CD4-positive, alpha-beta T cell treated with Interleukin-17A for 4 hours (primary cell): Measurements from ENCODE around the gene GIMAP6.
"Not testable (repeated sequence)": the region's sequence is repeated elsewhere in the genome, so short reads cannot be mapped to it uniquely, and the experiment has no call there.

Experiments used
- DNase-seq: peaks from one replicate; pipeline ENCODE4 v3.0.0-alpha.2; 2020; ENCODE audit warnings: mixed read lengths

GIMAP6 gene

GRCh38 chr7:150645259-150646020, 13.3 kb upstream of the GIMAP6 start:
- no peak for DNase-seq

DNA sequence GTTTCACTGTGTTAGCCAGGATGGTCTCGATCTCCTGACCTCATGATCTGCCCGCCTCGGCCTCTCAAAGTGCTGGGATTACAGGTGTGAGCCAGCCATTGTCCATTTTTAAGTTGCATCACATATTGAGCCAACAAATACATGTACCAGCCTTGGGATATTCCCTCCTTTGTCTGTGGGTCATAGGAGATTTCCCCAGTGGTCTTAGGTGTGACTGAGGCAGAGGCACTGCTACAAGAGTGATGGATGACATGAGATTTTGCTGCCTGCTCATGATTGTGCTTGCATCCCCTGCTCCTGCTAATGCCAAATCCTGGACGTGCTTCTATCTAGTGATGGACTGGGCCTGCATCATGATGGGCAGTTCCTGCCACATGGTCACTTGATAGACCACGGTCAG, 10.7 kb upstream of the GIMAP6 start:
- no peak for DNase-seq

- DNase-seq: no peak
Measured at GRCh38 chr7:150641854-150642253, 9.7 kb upstream of the GIMAP6 start.

DNA sequence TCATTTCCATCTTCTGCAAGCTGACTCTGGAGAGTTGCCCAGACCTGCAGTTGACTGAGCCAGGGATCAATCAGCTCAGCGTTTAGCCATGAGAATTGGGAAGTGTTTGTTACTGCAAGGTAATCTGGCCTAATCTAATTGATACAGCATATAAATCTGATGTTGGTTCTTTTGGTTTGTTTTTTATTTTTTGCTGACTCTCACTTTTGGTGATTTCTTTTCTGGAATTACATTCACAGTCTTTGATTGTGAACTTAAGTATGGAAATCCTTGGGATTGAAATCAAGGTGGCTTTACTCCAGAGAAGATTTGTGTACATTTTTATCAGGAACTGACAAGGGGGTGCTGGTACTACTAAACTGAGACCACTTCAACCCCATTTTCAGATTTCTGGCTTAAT, 1.7 kb upstream of the GIMAP6 start:
- DNase-seq: no peak

GRCh38 chr7:150631084-150631826, 930 bp downstream of the GIMAP6 start:
- peak; percentile 87 for DNase-seq

- DNase-seq: no peak
Measured at GRCh38 chr7:150629347-150629746, 2.8 kb downstream of the GIMAP6 start.

DNA sequence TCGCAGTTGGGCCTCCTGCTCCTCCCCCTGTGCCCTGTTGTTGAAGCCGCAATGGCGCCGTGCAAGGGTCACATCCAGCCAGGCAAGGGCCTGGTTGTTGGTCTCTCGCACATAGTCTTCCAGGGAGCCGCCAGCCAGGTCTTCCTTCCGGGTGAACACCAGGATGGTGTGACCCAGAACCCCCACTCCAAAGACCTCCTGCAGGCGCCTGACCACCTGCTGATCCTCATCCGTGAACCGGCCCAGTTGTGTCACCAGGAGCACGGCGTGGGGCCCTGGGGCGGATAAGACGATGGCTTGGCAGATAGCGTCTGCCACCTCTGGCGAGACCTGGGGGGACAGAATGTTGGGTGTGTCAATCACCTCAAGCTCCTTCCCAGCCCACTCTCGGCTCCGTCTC, 4.2 kb downstream of the GIMAP6 start:
- DNase-seq: no peak

- no peak for DNase-seq
Measured at GRCh38 chr7:150626696-150627095, 5.5 kb downstream of the GIMAP6 start.

- DNase-seq: peak; percentile 32
Measured at GRCh38 chr7:150621376-150621775, 10.8 kb downstream of the GIMAP6 start.

DNA sequence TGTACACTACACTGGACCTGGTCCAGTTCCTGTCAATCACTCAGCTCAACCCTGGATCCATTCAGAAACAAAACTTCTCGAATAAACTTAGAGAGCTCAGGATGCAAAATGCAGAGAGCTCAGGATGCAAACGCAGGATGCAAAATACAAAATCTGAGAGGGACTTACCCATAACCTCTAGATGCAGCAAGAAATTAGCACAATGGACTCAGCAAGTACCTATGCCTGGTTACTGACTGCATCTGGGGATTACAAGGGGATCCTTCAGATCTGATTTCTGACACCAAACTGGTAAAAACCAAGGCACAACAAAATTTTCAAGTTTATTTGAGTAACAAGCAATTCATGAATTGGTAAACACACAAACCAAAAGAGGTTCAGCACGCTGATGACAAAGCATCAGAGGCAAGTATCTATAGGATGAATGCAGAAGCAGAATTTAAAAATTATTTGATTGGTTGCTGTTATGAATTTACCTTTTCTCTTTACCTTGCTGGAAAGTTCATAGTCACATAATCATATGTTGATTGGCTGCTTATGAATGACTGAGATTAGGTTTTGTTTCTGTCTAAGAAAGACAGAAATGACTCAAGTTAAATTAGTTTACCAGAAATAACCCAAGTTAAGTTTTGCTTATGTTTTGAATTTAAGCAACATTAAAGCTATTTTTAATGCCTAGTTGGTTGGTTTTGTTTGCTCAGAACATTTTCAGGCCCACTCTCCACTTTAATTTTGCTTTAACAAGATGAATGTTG, 11.4 kb downstream of the GIMAP6 start:
- DNase-seq: no peak

- DNase-seq: no peak
Measured at GRCh38 chr7:150620061-150620460, 12.1 kb downstream of the GIMAP6 start.

DNA sequence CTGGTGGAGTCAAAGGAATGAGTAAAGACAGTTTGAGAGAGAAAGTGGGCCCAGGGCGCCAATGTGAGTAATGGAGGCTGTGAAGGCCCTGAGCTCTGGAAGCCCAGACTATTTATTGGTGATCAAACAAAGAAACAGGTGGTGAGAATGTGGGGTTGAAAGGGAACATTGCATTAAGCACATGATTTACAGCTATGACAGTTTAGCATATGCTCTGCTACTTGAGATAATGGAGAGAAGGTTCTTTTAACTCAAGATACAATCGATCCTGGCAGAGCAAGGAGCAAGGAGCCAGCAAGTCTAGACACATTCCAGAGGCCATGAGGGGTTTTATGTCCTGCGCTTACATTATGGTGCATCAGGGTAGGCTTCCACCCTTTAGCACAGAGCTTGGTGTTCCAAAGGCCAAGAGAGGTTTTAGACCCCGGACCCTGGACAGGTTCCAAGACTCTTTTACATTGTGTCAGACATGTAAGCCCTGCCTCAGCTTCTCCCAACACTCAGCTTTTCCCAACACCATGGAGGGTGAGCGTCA, 16.9 kb downstream of the GIMAP6 start:
- DNase-seq: not testable (repeated sequence)

- peak; percentile 60 for DNase-seq
Measured at GRCh38 chr7:150614426-150614825, 17.8 kb downstream of the GIMAP6 start.

GRCh38 chr7:150613880-150614279, 18.3 kb downstream of the GIMAP6 start:
- DNase-seq: no peak

DNA sequence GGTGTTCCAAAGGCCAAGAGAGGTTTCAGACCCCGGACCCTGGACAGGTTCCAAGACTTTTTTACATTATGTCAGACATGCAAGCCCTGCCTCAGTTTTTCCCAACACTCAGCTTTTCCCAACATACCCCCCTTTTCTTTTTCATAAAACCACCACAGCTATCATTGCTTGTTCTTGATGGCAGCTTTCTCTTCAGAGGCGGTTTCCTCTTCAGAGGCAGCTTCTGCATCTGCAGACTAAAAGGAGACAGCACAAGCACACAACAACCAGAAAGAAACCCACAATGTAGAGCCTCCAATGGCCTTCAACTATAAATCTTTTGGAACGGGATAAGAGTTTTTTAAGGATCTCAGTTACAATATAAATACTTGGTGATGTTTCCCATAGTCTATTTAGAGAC, 19.3 kb downstream of the GIMAP6 start:
- DNase-seq: no peak

DNA sequence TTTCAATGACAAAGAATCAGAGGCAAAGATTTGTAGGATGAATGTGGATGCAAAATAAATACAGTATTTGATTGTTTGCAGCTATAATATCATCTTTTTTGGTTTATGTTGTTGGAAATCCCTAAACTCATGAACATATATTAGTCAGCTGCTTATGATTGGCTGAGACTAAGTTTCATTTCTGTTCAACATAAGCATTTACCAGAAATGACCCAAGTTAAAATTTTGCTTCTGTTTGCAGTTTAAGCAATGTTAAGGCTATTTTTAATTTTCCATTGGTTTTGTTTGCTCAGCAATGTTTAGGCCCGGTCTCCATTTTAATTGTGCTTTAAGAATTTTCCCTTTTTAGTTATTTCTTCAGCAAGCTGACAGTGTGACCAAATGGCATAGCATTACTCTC, 22.0 kb downstream of the GIMAP6 start:
- no peak for DNase-seq

DNA sequence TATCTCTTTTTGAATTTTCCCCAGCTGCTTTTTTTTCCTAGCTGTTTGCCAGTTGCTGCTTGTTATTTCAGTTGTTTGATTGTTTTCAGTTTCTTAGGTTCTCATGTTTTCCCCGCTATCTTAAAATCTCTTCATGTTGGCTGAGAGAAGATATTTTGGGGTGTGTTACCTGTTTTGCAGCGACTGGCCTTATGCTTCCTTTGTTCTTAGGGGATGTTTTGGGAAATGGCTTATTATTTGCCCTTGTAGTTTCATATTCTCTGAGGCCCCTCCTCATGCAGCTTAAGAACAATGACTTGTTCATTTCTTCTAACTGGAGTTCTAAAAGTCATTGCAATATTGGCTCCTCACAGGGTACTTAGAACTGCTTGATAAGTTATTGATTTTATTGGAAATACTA, 28.6 kb downstream of the GIMAP6 start:
- not testable (repeated sequence) for DNase-seq

GRCh38 chr7:150595361-150595760, 36.8 kb downstream of the GIMAP6 start:
- DNase-seq: no peak

DNA sequence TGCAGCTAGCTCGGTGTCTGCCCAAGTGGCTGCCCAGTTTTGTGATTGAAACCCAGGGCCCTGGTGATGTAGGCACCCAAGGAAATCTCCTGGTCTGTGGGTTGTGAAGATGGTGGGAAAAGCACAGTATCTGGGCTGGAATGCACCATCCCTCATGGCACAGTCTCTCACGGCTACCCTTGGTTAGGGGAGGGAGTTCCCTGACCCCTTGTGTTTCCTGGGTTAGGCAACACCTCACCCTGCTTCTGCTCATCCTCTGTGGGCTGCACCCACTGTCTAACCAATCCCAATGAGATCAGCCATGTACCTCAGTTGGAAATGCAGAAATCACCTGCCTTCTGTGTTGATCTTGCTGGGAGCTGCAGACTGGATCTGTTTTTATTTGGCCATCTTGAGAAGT, 37.4 kb downstream of the GIMAP6 start:
- DNase-seq: no peak

- DNase-seq: no peak
Measured at GRCh38 chr7:150587551-150587950, 44.6 kb downstream of the GIMAP6 start.

- DNase-seq: no peak
Measured at GRCh38 chr7:150586785-150587152, 45.4 kb downstream of the GIMAP6 start.

GRCh38 chr7:150586068-150586784, 46.0 kb downstream of the GIMAP6 start:
- no peak for DNase-seq

DNA sequence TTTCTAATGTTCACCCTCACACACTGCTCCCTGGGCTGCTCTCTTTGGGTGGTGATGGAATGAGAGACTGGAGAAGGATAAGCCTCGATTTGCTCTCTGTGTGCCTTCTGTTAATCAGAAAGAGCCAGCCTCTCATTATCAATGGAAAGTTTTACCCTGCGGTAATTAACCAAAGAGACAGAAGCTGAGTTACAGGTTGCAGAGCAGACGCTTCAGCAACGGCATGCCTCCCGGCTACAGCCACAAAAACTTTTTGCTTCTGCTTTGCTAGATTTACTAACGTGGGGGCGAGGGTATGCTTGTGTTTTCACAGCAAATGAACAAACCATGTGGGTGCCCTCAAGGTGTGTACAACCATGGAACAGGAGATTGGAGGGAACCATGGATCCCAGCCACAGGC, 47.0 kb downstream of the GIMAP6 start:
- peak; percentile 39 for DNase-seq
